ENCODE results near the gene TMEM131. TPM values are rescaled to one million over a fixed set of nuclear protein-coding genes. Genes with fewer than 3 reads are reported as not detected.

Gene TMEM131
- total and polyA plus RNA-seq, 10 of the 15 experiments (the other 5 are each of a cell fraction or from before 2014, with no cell fraction given) = 6.0 to 48.2 (median 23.2) TPM

- TF ChIP-seq SP1 (IDR thresholded peaks at IDR 0.05; ENCODE audit: low read depth, low read length) (no peak), IRF3 (IDR thresholded peaks at IDR 0.05) (no peak), TARDBP (IDR thresholded peaks at IDR 0.05; ENCODE audit: borderline replicate concordance) (no peak), RAD51 (IDR thresholded peaks at IDR 0.05) (no peak), BCL11A (IDR thresholded peaks at IDR 0.05; ENCODE audit: low read depth, low read length) (no peak)
- intact Hi-C loops (cut with micrococcal nuclease; ENCODE audit: unreplicated experiment) (no loop called here), in situ Hi-C loops (cut with MboI) (no loop called here)
- SMC1A ChIA-PET (ENCODE audit: uncharacterized antibody, unreplicated experiment) = interaction anchor here (1.7 kb wide), 1 partner anchor 85 kb away, joined by 4 read pairs; no protein-coding TSS in a partner anchor
- Histone ChIP-seq H2AFZ (ENCODE audit: control insufficient read depth, low read depth, low read length) (no peak overlapping the region), H3K4me3 (no peak overlapping the region), H3K4me1 (ENCODE audit: control insufficient read depth, insufficient read depth, low read length) (peaks cover 30% of the 10 kb centered on the region), H3K4me2 (ENCODE audit: control insufficient read depth, insufficient read depth) (no peak overlapping the region), H3K9ac (ENCODE audit: control insufficient read depth, insufficient read depth, low read length) (no peak overlapping the region), H3K9me3 (replicated peaks; ENCODE audit: control insufficient read depth, insufficient read depth, low read length) (peaks cover under 1% of the 10 kb centered on the region; the same call in 2 of the 3 replicates), H4K20me1 (ENCODE audit: control insufficient read depth, insufficient read depth) (no peaks in the 10 kb centered on the region), H3K79me2 (ENCODE audit: control insufficient read depth, insufficient read depth, low read length) (peaks cover 24% of the 10 kb centered on the region), H3K27me3 (replicated peaks in 1 of 2; ENCODE audit: control insufficient read depth in 2 of 2, insufficient read depth in 2 of 2, low read length in 1 of 2) (no peaks in the 10 kb centered on the region), H3K36me3 (ENCODE audit: control insufficient read depth in 2 of 2, insufficient read depth in 2 of 2, low read length in 1 of 2) (peaks cover 2 to 9% of the 10 kb centered on the region in 2 experiments), H3K27ac (ENCODE audit: control insufficient read depth, insufficient read depth) (no peak overlapping the region)
- ATAC-seq (no peak), DNase-seq (ENCODE audit: low read depth, low spot score) (no peak), FAIRE-seq (no peak)
- no TSS peak for BruUV-seq (replicated peaks)
- RAD21 ChIA-PET (ENCODE audit: unreplicated experiment) = interaction anchor here (0.8 kb wide), 1 partner anchor 25 kb away, joined by 3 read pairs; no protein-coding TSS in a partner anchor
- CTCF ChIA-PET = interaction anchor here (1.0 kb wide), 1 partner anchor 25 kb away, joined by 3 read pairs; no protein-coding TSS in a partner anchor
- WGBS (ENCODE audit: insufficient coverage, insufficient replicate concordance, low lambda C conversion rate, missing lambda C conversion rate) = 100% methylated on average over 1 of the region's 1 CpG
- POLR2A ChIA-PET = interaction anchor here (1.0 kb wide), 1 partner anchor 86 kb away, joined by 3 read pairs; no protein-coding TSS in a partner anchor
Measured at GRCh38 chr2:97905294-97905693, 90.5 kb downstream of the TMEM131 start.

GRCh38 chr2:97901862-97902261 lies 93.9 kb downstream of the TMEM131 start:
- no TSS peak for BruUV-seq (replicated peaks)
- Histone ChIP-seq H3K4me1 (ENCODE audit: control insufficient read depth, insufficient read depth, low read length) (no peaks in the 10 kb centered on the region), H3K4me2 (ENCODE audit: control insufficient read depth, insufficient read depth) (no peak overlapping the region), H2AFZ (ENCODE audit: control insufficient read depth, low read depth, low read length) (no peak overlapping the region), H3K27ac (ENCODE audit: control insufficient read depth, insufficient read depth) (no peak overlapping the region), H3K9me3 (replicated peaks; ENCODE audit: control insufficient read depth, insufficient read depth, low read length) (no peaks in the 10 kb centered on the region; the same call in 1 of the 3 replicates), H4K20me1 (ENCODE audit: control insufficient read depth, insufficient read depth) (no peaks in the 10 kb centered on the region), H3K9ac (ENCODE audit: control insufficient read depth, insufficient read depth, low read length) (no peak overlapping the region), H3K4me3 (no peak overlapping the region), H3K79me2 (ENCODE audit: control insufficient read depth, insufficient read depth, low read length) (peaks cover 2% of the 10 kb centered on the region), H3K36me3 (ENCODE audit: control insufficient read depth in 2 of 2, insufficient read depth in 2 of 2, low read length in 1 of 2) (peaks cover 2 to 9% of the 10 kb centered on the region in 2 experiments), H3K27me3 (replicated peaks in 1 of 2; ENCODE audit: control insufficient read depth in 2 of 2, insufficient read depth in 2 of 2, low read length in 1 of 2) (no peaks in the 10 kb centered on the region)
- SMC1A ChIA-PET (ENCODE audit: uncharacterized antibody, unreplicated experiment) = interaction anchor here (1.0 to 1.4 kb wide), 2 partner anchors 14 to 61 kb away, joined by 3 to 4 read pairs; no protein-coding TSS in a partner anchor
- in situ Hi-C loops (cut with MboI) (no loop called here), intact Hi-C loops (cut with micrococcal nuclease; ENCODE audit: unreplicated experiment) (no loop called here)
- RAD21 ChIA-PET (ENCODE audit: unreplicated experiment) = no interaction called here
- CTCF ChIA-PET = no interaction called here
- FAIRE-seq (no peak), ATAC-seq (no peak), DNase-seq (ENCODE audit: low read depth, low spot score) (no peak)
- POLR2A ChIA-PET = no interaction called here
- TF ChIP-seq, protein P1, sequence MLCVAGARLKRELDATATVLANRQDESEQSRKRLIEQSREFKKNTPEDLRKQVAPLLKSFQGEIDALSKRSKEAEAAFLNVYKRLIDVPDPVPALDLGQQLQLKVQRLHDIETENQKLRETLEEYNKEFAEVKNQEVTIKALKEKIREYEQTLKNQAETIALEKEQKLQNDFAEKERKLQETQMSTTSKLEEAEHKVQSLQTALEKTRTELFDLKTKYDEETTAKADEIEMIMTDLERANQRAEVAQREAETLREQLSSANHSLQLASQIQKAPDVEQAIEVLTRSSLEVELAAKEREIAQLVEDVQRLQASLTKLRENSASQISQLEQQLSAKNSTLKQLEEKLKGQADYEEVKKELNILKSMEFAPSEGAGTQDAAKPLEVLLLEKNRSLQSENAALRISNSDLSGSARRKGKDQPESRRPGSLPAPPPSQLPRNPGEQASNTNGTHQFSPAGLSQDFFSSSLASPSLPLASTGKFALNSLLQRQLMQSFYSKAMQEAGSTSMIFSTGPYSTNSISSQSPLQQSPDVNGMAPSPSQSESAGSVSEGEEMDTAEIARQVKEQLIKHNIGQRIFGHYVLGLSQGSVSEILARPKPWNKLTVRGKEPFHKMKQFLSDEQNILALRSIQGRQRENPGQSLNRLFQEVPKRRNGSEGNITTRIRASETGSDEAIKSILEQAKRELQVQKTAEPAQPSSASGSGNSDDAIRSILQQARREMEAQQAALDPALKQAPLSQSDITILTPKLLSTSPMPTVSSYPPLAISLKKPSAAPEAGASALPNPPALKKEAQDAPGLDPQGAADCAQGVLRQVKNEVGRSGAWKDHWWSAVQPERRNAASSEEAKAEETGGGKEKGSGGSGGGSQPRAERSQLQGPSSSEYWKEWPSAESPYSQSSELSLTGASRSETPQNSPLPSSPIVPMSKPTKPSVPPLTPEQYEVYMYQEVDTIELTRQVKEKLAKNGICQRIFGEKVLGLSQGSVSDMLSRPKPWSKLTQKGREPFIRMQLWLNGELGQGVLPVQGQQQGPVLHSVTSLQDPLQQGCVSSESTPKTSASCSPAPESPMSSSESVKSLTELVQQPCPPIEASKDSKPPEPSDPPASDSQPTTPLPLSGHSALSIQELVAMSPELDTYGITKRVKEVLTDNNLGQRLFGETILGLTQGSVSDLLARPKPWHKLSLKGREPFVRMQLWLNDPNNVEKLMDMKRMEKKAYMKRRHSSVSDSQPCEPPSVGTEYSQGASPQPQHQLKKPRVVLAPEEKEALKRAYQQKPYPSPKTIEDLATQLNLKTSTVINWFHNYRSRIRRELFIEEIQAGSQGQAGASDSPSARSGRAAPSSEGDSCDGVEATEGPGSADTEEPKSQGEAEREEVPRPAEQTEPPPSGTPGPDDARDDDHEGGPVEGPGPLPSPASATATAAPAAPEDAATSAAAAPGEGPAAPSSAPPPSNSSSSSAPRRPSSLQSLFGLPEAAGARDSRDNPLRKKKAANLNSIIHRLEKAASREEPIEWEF (IDR thresholded peaks at IDR 0.05; ENCODE audit: insufficient replicate concordance, low read depth, low read length) = no peak
- TF ChIP-seq DPF2 (IDR thresholded peaks at IDR 0.05) (no peak), BHLHE40 (IDR thresholded peaks at IDR 0.05; ENCODE audit: borderline replicate concordance in 1 of 2, low read depth in 2 of 2, low read length in 1 of 2) (no peak), BCL3 (IDR thresholded peaks at IDR 0.05; ENCODE audit: borderline replicate concordance, insufficient read depth, low read depth, low read length, poor library complexity, severe bottlenecking) (no peak)

All from GM12878 (cell line).